Breast epithelium (tissue), 4 donors: ENCODE measurements around the gene CLSTN2. TPM values are rescaled to one million over a fixed set of nuclear protein-coding genes. Genes with fewer than 3 reads are reported as not detected.

Experiments used
- DNase-seq, 2 donors: peaks; one replicate each; pipeline ENCODE4 v3.0.0-alpha.2; 2019; ENCODE audit warnings: low spot score in 2 of 2
- H3K27ac ChIP-seq, 2 donors: fragments of 200-600 bp; sonication (generic) in 1 of 2; one replicate each; pipeline ENCODE4 v1.5.1; 2016 to 2019; ENCODE audit warnings: mild to moderate bottlenecking in 1 of 2
- H3K27me3 ChIP-seq, 2 donors: fragments of 200-600 bp; sonication (generic) in 1 of 2; one replicate each; pipeline versions ENCODE4 v1.5.1 to v1.6.0; 2017 to 2019; ENCODE audit warnings: control low read depth in 1 of 2, mild to moderate bottlenecking in 1 of 2
- H3K36me3 ChIP-seq: fragments of 200-600 bp; one replicate; pipeline ENCODE4 v1.5.1; 2019
- H3K4me1 ChIP-seq, 2 donors: fragments of 200-600 bp; sonication (generic); one replicate each; pipeline ENCODE4 v1.5.1; 2016 to 2019; ENCODE audit warnings: control low read depth in 1 of 2
- H3K4me3 ChIP-seq, 3 donors: fragments of 200-600 bp; sonication (generic); 1 replicate in 2 of 3; 2 replicates in 1 of 3; pipeline ENCODE4 v1.5.1; 2016 to 2019; ENCODE audit warnings: mild to moderate bottlenecking in 3 of 3, moderate library complexity in 2 of 3
- H3K9me3 ChIP-seq, 2 donors: fragments of 200-600 bp; sonication (generic) in 1 of 2; one replicate each; pipeline ENCODE4 v1.5.1; 2016 to 2019; ENCODE audit warnings: control low read depth in 1 of 2
- POLR2A ChIP-seq: fragments of 450-650 bp; IDR thresholded peaks from one replicate; pipeline ENCODE4 v1.6.1; 2016; ENCODE audit warnings: antibody characterized with exemption, mild to moderate bottlenecking, moderate library complexity
- POLR2AphosphoS5 ChIP-seq, 3 donors: sonication (generic); formaldehyde crosslinking; IDR thresholded peaks; one replicate each; pipeline ENCODE4 v1.6.1; 2017; ENCODE audit warnings: antibody characterized with exemption in 3 of 3
- intact Hi-C: fragments of 100-400 bp; cut with DNase I; formaldehyde crosslinking; loops from one replicate; pipeline ENCODE4 v1.15.1; 2023; ENCODE audit warnings: low total_unique reads
- total RNA-seq, 3 donors: library from RNA; depleted of rRNA; stranded (reverse); fragments of >200 nt; gene quantifications; one replicate each; pipeline ENCODE4 v1.1.0, GENCODE V29; 2016
- TF ChIP-seq, protein P1 (sequence below), 3 donors: fragments of 450-650 bp; IDR thresholded peaks; one replicate each; pipeline ENCODE4 v1.5.1; 2016 to 2017; ENCODE audit warnings: antibody characterized with exemption in 3 of 3, mild to moderate bottlenecking in 3 of 3, moderate library complexity in 3 of 3

The CLSTN2 gene
- total RNA-seq, 3 donors from 2014 or later, result 15.5 to 75.5 (median 33.1) TPM

DNA sequence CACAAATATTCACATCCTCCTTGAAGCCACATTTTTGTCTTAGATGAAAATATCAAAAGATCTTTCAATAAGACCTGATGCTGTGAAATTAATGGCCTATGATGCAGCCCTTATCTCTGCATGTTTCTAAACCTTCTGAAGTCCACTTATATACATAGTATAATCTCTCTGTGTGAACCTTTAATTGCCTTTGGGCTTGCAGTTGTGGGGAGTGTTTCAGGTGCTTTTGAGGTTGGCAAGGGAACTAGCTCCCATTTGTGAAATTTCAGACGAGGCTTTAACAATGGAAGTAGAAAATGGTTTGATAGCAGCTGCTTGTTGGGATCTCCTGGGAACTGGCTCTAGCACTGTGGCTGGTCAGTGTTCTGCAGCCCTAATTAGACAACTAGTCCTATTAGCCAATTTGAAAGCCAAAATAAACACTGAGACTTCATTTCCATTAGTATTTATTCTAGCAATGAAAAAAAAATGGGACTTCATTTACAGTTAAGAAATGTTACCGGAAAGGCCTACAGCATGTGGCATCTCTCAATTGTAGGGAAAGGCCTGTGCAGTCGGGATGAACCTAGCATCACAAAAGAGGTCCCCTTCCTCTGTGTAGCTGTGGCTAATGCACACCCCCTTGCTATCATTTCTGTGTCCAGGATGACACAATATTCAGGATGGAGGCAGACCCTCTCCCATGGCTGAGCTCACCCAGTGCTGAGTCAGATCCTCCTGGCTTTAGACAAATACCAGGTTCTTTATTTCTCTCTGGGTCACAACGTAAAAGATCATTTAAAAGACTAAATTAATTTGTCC is 602.1 kb downstream of the CLSTN2 start:
- H3K36me3 ChIP-seq, result no peaks in the 10 kb centered on the region
- H3K4me3 ChIP-seq, result no peak overlapping the region
- no peak for DNase-seq
- no peaks in the 10 kb centered on the region for H3K27me3 ChIP-seq
- no peaks in the 10 kb centered on the region for H3K4me1 ChIP-seq
- H3K27ac ChIP-seq, result no peak overlapping the region
- TF ChIP-seq POLR2AphosphoS5 (IDR thresholded peaks at IDR 0.05), result no peak
- TF ChIP-seq, protein P1, sequence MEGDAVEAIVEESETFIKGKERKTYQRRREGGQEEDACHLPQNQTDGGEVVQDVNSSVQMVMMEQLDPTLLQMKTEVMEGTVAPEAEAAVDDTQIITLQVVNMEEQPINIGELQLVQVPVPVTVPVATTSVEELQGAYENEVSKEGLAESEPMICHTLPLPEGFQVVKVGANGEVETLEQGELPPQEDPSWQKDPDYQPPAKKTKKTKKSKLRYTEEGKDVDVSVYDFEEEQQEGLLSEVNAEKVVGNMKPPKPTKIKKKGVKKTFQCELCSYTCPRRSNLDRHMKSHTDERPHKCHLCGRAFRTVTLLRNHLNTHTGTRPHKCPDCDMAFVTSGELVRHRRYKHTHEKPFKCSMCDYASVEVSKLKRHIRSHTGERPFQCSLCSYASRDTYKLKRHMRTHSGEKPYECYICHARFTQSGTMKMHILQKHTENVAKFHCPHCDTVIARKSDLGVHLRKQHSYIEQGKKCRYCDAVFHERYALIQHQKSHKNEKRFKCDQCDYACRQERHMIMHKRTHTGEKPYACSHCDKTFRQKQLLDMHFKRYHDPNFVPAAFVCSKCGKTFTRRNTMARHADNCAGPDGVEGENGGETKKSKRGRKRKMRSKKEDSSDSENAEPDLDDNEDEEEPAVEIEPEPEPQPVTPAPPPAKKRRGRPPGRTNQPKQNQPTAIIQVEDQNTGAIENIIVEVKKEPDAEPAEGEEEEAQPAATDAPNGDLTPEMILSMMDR (IDR thresholded peaks at IDR 0.05), result no peak
- no peaks in the 10 kb centered on the region for H3K9me3 ChIP-seq
- intact Hi-C loops, result no loop called here

DNA sequence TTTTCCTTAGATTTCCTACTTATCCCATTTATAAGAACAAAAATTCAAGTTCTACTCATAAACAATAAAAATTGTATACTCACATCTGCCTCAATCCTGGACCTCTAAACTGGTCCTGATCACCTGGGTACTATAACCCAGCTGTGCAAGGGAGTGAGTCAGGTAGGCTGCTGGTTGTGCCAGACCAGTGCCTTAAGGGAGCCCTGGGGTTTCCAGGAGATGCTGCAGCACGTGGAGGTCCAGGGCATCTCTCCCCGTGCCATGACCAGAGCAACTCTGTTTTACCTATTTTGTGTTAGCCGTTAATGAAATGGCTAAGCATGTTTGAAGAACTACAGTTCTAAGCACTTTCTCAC is 602.7 kb downstream of the CLSTN2 start:
- H3K27me3 ChIP-seq, result no peaks in the 10 kb centered on the region
- no peaks in the 10 kb centered on the region for H3K36me3 ChIP-seq
- TF ChIP-seq POLR2A (no peak), POLR2AphosphoS5 (IDR thresholded peaks at IDR 0.05) (no peak)
- TF ChIP-seq, protein P1 (IDR thresholded peaks at IDR 0.05), result no peak
- DNase-seq, result no peak
- no peaks in the 10 kb centered on the region for H3K9me3 ChIP-seq
- H3K4me1 ChIP-seq, result no peaks in the 10 kb centered on the region
- H3K27ac ChIP-seq, result no peak overlapping the region
- H3K4me3 ChIP-seq, result no peak overlapping the region
- intact Hi-C loops, result no loop called here

DNA sequence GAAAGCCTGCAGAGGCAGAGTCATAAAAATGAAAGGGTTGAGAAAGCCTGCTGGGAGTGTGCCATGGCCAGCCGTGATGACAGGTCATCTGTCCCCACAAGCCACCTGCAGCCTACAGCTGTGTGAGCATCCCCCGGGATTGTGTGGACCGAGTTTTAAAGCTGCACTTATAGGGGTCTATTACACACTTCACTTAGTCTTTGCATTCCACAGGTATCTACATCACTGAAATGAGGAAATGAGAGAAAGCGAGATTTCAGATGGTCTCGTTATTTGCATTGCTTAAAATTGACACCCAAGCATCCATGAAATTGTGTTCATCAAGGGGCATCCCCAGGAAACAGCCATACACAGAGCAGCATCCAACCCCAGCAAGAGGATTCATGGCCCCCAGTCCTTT is 605.3 kb downstream of the CLSTN2 start:
- no peak overlapping the region for H3K4me3 ChIP-seq
- no peak overlapping the region for H3K27ac ChIP-seq
- DNase-seq, result no peak
- intact Hi-C loops, result no loop called here
- no peaks in the 10 kb centered on the region for H3K9me3 ChIP-seq
- peaks cover 0 to 4% of the 10 kb centered on the region in 2 donors for H3K4me1 ChIP-seq
- no peaks in the 10 kb centered on the region for H3K36me3 ChIP-seq
- no peak for TF ChIP-seq POLR2AphosphoS5 (IDR thresholded peaks at IDR 0.05)
- TF ChIP-seq POLR2A, result no peak
- TF ChIP-seq, protein P1 (IDR thresholded peaks at IDR 0.05), result no peak
- no peaks in the 10 kb centered on the region for H3K27me3 ChIP-seq

DNA sequence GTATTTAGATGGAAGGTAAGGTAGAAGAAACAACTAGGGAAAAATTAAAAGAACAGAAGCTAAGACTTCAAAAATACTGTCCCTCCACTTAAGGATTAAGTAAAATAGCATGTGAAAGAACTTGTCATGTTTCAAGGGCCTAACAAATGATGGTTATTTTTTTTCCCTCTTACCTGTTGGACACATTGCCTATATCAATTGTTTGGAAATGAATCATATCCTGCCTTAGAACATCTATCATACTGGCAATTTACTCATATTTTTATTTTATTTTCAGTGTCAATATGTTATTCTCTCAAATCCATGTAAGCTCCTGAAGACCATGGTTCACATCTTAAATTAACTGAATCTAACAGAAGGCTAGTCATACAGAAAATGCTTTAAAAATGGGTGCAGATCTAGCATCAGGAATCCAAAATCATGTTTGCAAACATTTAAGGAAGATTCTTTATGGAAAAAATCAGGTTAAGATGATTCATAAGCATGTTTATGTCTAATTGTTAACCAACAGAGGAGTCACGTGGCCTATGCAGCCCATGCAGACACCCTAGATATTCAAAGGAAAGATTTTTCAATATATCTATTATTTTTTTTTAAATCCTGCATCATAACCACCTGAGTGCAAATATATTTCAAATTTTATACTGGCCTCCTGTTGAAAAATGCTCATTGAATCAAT is 607.1 kb downstream of the CLSTN2 start:
- Histone ChIP-seq H3K36me3 (no peaks in the 10 kb centered on the region), H3K4me1 (peaks cover 0 to 10% of the 10 kb centered on the region in 2 donors), H3K27ac (no peak overlapping the region), H3K4me3 (no peak overlapping the region), H3K27me3 (no peaks in the 10 kb centered on the region), H3K9me3 (no peaks in the 10 kb centered on the region)
- DNase-seq, result no peak
- intact Hi-C loops, result no loop called here
- TF ChIP-seq, protein P1 (IDR thresholded peaks at IDR 0.05), result no peak
- TF ChIP-seq POLR2A, result no peak
- TF ChIP-seq POLR2AphosphoS5 (IDR thresholded peaks at IDR 0.05), result no peak

DNA sequence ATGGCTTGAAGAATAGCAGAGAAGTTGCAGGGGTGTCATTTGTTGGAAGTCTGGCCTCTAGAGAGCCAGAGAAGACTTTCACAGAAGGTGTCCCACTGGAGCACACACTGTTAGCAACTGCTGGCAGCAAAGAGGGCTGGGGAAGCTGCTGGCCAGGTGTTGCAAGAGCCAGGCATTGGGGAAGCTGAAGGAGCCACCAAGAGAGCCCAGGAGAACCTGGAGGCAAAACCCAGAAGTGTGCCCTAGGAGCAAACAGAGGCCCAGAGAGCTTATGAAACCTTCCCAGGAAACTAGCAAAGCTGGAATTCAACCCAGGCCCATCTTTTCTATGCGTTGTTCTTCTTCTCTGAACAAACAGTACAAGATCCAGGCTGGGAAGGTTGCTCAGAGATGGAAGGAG is 610.2 kb downstream of the CLSTN2 start:
- no peak overlapping the region for H3K4me3 ChIP-seq
- peaks cover 0 to 10% of the 10 kb centered on the region in 2 donors for H3K4me1 ChIP-seq
- H3K27me3 ChIP-seq, result no peaks in the 10 kb centered on the region
- DNase-seq, result no peak
- no peaks in the 10 kb centered on the region for H3K36me3 ChIP-seq
- H3K27ac ChIP-seq, result peak overlapping the region in 1 of 2 donors; percentile 52
- H3K9me3 ChIP-seq, result no peaks in the 10 kb centered on the region
- TF ChIP-seq POLR2A (no peak), POLR2AphosphoS5 (IDR thresholded peaks at IDR 0.05) (no peak)
- TF ChIP-seq, protein P1 (IDR thresholded peaks at IDR 0.05), result no peak
- intact Hi-C loops, result no loop called here
